Natural killer cell (primary cell): ENCODE measurements around the gene SPRR2B. TPM values are rescaled to one million over a fixed set of nuclear protein-coding genes. Genes with fewer than 3 reads are reported as not detected.

Source experiments
- ATAC-seq, 3 donors: fragments of 150-1000 bp in 2 of 3; fragments of 200-7000 bp in 1 of 3; cut with Tn5 transposase; 1 replicate in 1 of 3; 2 replicates in 2 of 3; pipeline ENCODE4 v1.10.0; 2021; ENCODE audit warnings: mild to moderate bottlenecking in 2 of 3, moderate library complexity in 2 of 3
- DNase-seq, 2 donors: peaks; one replicate each; pipeline versions ENCODE4 v3.0.0 to v3.0.0-alpha.2; 2013 to 2021; ENCODE audit warnings: mixed read lengths in 1 of 2
- H3K27ac ChIP-seq: one replicate; pipeline ENCODE4 v1.5.1; 2013; ENCODE audit warnings: mild to moderate bottlenecking, low read length
- H3K27me3 ChIP-seq: one replicate; pipeline ENCODE4 v1.6.1; 2013; ENCODE audit warnings: low read length; ENCODE audit not compliant: control insufficient read depth, insufficient read depth
- H3K36me3 ChIP-seq: one replicate; pipeline ENCODE4 v1.6.1; 2013; ENCODE audit warnings: low read length; ENCODE audit not compliant: control insufficient read depth, insufficient read depth
- H3K4me1 ChIP-seq: one replicate; pipeline ENCODE4 v1.6.1; 2013; ENCODE audit warnings: low read length; ENCODE audit not compliant: control insufficient read depth, insufficient read depth
- H3K4me3 ChIP-seq: one replicate; pipeline ENCODE4 v1.5.1; 2013; ENCODE audit warnings: low read length
- H3K9me3 ChIP-seq: one replicate; pipeline ENCODE4 v1.6.1; 2013; ENCODE audit warnings: low read length; ENCODE audit not compliant: control insufficient read depth, insufficient read depth
- H3K27ac Mint-ChIP-seq, 2 donors: one replicate each; pipeline ENCODE4 v1.8.0; 2022; ENCODE audit warnings: mild to moderate bottlenecking in 2 of 2, mixed read lengths in 2 of 2, moderate library complexity in 1 of 2
- H3K27me3 Mint-ChIP-seq, 2 donors: one replicate each; pipeline ENCODE4 v1.8.0; 2022; ENCODE audit warnings: low read depth in 2 of 2, mixed read lengths in 2 of 2
- H3K36me3 Mint-ChIP-seq: one replicate; pipeline ENCODE4 v1.8.0; 2022; ENCODE audit warnings: mixed read lengths
- H3K4me1 Mint-ChIP-seq, 2 donors: one replicate each; pipeline ENCODE4 v1.8.0; 2022; ENCODE audit warnings: mixed read lengths in 2 of 2
- H3K4me3 Mint-ChIP-seq: one replicate; pipeline ENCODE4 v1.8.0; 2022; ENCODE audit warnings: mild to moderate bottlenecking, moderate library complexity, mixed read lengths
- H3K9me3 Mint-ChIP-seq, 2 donors: one replicate each; pipeline ENCODE4 v1.8.0; 2022; ENCODE audit warnings: mixed read lengths in 2 of 2
- WGBS: methylation state at CpG from one replicate; pipeline ENCODE4 v1.1.7; 2013; ENCODE audit warnings: missing lambda C conversion rate; ENCODE audit not compliant: insufficient coverage; 5-methylcytosine and 5-hydroxymethylcytosine counted together
- intact Hi-C: fragments of 100-400 bp; cut with micrococcal nuclease; formaldehyde crosslinking; loops from one replicate; pipeline ENCODE4 v1.14.2; 2022
- total RNA-seq, 4 donors: library from RNA; stranded (reverse); fragments of 120-200 nt in 1 of 4; gene quantifications; one replicate each; pipeline versions ENCODE4 v1.2.3 to v1.2.4, GENCODE V29; 2013 to 2022
- TF ChIP-seq, protein P1 (sequence below): fragments of 200-600 bp; IDR thresholded peaks from one replicate; pipeline ENCODE4 v1.8.0; 2022; ENCODE audit warnings: antibody characterized with exemption

SPRR2B gene
- total RNA-seq, 3 donors from 2014 or later (not counting 1 experiment from before 2014, with no cell fraction given), result not detected

DNA sequence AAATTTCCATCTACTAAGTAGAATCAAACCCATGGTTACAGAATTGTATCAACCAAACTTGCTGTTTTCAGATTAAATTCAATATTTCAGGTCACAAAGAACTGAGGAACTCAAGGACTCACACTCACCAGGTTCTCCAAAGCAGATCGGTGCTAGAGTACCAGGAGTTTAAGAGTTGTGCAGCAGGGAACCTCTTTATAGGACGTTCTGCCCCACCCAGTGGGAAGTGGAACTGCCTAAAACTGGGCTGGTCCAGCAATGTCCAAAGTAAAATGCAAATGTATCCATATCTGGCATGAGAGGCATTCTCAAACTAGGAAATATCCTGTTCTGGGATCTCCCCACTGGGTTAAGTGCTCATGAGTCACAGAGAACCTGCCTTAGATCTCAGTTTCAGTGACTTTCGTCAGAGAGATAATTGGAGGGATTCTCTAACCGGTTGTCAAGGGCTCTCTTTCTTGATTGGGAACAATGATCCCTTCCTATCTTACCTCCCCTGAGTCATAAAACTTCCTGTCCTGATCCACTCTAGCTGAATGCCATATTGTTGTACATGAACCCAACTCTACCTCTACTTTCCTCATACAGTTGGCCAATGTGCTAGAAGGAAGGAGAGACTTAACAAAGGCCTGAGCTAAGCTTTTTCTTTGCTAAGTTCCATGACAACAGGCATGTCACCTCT is 30.3 kb downstream of the SPRR2B start, which contains the start of gene SPRR2D:
Gene SPRR2D (minus strand): TSS at position 171 of the 682 bp plus-strand sequence. CDS start 774 bp downstream, outside the sequence.
- peaks cover 5% of the 10 kb centered on the region for H3K27me3 ChIP-seq
- H3K36me3 Mint-ChIP-seq, result no peaks in the 10 kb centered on the region
- H3K9me3 Mint-ChIP-seq, result no peaks in the 10 kb centered on the region
- TF ChIP-seq, protein P1, sequence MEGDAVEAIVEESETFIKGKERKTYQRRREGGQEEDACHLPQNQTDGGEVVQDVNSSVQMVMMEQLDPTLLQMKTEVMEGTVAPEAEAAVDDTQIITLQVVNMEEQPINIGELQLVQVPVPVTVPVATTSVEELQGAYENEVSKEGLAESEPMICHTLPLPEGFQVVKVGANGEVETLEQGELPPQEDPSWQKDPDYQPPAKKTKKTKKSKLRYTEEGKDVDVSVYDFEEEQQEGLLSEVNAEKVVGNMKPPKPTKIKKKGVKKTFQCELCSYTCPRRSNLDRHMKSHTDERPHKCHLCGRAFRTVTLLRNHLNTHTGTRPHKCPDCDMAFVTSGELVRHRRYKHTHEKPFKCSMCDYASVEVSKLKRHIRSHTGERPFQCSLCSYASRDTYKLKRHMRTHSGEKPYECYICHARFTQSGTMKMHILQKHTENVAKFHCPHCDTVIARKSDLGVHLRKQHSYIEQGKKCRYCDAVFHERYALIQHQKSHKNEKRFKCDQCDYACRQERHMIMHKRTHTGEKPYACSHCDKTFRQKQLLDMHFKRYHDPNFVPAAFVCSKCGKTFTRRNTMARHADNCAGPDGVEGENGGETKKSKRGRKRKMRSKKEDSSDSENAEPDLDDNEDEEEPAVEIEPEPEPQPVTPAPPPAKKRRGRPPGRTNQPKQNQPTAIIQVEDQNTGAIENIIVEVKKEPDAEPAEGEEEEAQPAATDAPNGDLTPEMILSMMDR, result no peak
- H3K4me3 ChIP-seq, result no peak within 1 kb of the TSS
- 78% methylated on average over 3 of the region's 4 CpGs for WGBS
- no peak within 1 kb of the TSS for H3K27ac ChIP-seq
- H3K9me3 ChIP-seq, result no peaks in the 10 kb centered on the region
- H3K4me3 Mint-ChIP-seq, result no peak within 1 kb of the TSS
- H3K36me3 ChIP-seq, result no peaks in the 10 kb centered on the region
- no peak within 1 kb of the TSS for H3K27ac Mint-ChIP-seq
- H3K4me1 ChIP-seq, result no peaks in the 10 kb centered on the region
- no peaks in the 10 kb centered on the region for H3K4me1 Mint-ChIP-seq
- no peak for DNase-seq
- peaks cover 18 to 73% of the 10 kb centered on the region in 2 donors for H3K27me3 Mint-ChIP-seq
- no peak for ATAC-seq
- intact Hi-C loops, result no loop called here

DNA sequence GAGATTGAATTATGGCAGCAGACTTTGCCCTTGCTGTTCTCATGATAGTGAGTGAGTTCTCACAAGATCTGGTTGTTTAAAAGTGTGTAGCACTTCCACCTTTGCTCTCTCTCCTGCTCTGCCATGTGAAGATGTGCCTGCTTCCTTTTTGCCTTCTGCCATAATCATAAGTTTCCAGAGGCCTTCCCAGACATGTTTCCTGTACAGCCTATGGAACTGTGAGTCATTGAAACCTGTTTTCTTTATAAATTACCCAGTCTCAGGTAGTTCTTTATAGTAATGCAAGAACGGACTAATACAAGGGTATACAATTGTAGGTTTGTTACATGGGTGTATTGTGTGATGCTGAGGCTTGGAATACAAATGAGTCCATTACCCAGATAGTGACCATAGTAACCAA is 36.2 kb downstream of the SPRR2B start:
- WGBS, result 83% methylated on average over 1 of the region's 1 CpG
- TF ChIP-seq, protein P1, result no peak
- Histone ChIP-seq H3K27me3 (no peaks in the 10 kb centered on the region), H3K27ac (no peak overlapping the region), H3K4me3 (no peak overlapping the region), H3K36me3 (no peaks in the 10 kb centered on the region), H3K9me3 (no peaks in the 10 kb centered on the region), H3K4me1 (no peaks in the 10 kb centered on the region)
- no peaks in the 10 kb centered on the region for H3K4me1 Mint-ChIP-seq
- H3K27ac Mint-ChIP-seq, result no peak overlapping the region
- no peaks in the 10 kb centered on the region for H3K36me3 Mint-ChIP-seq
- H3K9me3 Mint-ChIP-seq, result no peaks in the 10 kb centered on the region
- no peak for ATAC-seq
- no peak overlapping the region for H3K4me3 Mint-ChIP-seq
- H3K27me3 Mint-ChIP-seq, result peaks cover 10 to 55% of the 10 kb centered on the region in 2 donors
- intact Hi-C loops, result no loop called here
- DNase-seq, result no peak

DNA sequence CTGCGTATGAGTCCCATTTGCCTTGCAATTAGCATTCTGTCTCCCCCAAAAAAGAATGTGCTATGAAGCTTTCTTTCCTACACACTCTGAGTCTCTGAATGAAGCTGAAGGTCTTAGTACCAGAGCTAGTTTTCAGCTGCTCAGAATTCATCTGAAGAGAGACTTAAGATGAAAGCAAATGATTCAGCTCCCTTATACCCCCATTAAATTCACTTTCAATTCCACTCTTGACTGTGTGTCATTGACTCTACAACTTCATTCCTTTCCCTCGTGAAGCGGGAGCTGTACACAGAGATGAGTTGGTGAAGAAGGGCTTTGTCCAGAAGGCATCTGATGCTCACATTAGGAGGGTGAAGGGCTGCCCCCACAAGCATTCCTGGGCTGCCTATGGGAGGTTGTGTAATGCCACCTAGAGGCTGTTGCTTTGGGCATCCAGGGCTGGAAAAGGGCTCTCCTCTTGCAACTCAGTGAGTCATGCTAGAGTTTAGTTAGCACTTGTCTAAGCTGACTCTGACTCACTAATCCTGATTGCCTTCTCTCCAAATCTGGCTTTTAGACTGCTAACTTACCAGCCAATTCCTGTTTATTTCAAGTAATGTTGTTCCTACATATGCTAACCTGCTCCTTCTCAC is 38.6 kb downstream of the SPRR2B start:
- no peaks in the 10 kb centered on the region for H3K9me3 Mint-ChIP-seq
- TF ChIP-seq, protein P1, result no peak
- no peak overlapping the region for H3K27ac Mint-ChIP-seq
- Histone ChIP-seq H3K4me3 (no peak overlapping the region), H3K36me3 (no peaks in the 10 kb centered on the region), H3K27me3 (no peaks in the 10 kb centered on the region), H3K9me3 (no peaks in the 10 kb centered on the region), H3K4me1 (no peaks in the 10 kb centered on the region), H3K27ac (no peak overlapping the region)
- intact Hi-C loops, result no loop called here
- H3K4me3 Mint-ChIP-seq, result no peak overlapping the region
- H3K36me3 Mint-ChIP-seq, result no peaks in the 10 kb centered on the region
- ATAC-seq, result peak in 1 of 3 donors; percentile 12
- 33% methylated on average over 2 of the region's 3 CpGs for WGBS
- DNase-seq, result no peak
- peaks cover 14 to 52% of the 10 kb centered on the region in 2 donors for H3K27me3 Mint-ChIP-seq
- H3K4me1 Mint-ChIP-seq, result no peaks in the 10 kb centered on the region
